Measurements from ENCODE around the gene DPP10. TPM values are rescaled to one million over a fixed set of nuclear protein-coding genes. Genes with fewer than 3 reads are reported as not detected.
"Not testable (repeated sequence)": the region's sequence is repeated elsewhere in the genome, so short reads cannot be mapped to it uniquely, and the experiment has no call there.

Gene DPP10
- total and polyA plus RNA-seq, 10 donors: 0.02 TPM; not detected in 9

GRCh38 chr2:114735126-114735525, 292.7 kb downstream of the DPP10 start:
- peaks cover 0 to 6% (median 0%) of the 10 kb centered on the region in 8 donors for H3K9me3 ChIP-seq
- intact Hi-C loops (cut with DNase I; ENCODE audit: low total_unique reads): no loop called here
- no peak for DNase-seq
- TF ChIP-seq POLR2A (IDR thresholded peaks at IDR 0.05) (no peak), POLR2AphosphoS5 (IDR thresholded peaks at IDR 0.05) (no peak), CTCF (IDR thresholded peaks at IDR 0.05 in 8 of 11, conservative IDR thresholded peaks at IDR 0.05 in 3 of 11) (no peak)
- no peaks in the 10 kb centered on the region for H3K36me3 ChIP-seq
- H3K4me1 ChIP-seq: no peaks in the 10 kb centered on the region
- 59 to 81% (median 72%) methylated on average over 3 of the region's 3 CpGs for WGBS, 5 donors
- no peak overlapping the region for H3K27ac ChIP-seq
- no peaks in the 10 kb centered on the region for H3K27me3 ChIP-seq (replicated peaks in 1 of 7)
- H3K4me3 ChIP-seq: no peak overlapping the region

GRCh38 chr2:114742245-114742644, 299.8 kb downstream of the DPP10 start:
- intact Hi-C loops (cut with DNase I; ENCODE audit: low total_unique reads): no loop called here
- TF ChIP-seq POLR2AphosphoS5 (IDR thresholded peaks at IDR 0.05): no peak
- TF ChIP-seq CTCF (IDR thresholded peaks at IDR 0.05 in 8 of 11, conservative IDR thresholded peaks at IDR 0.05 in 3 of 11): no peak
- no peak for TF ChIP-seq POLR2A (IDR thresholded peaks at IDR 0.05)
- no peak for DNase-seq
- Histone ChIP-seq H3K9me3 (peaks cover 0 to 6% (median 0%) of the 10 kb centered on the region in 8 donors), H3K27me3 (replicated peaks in 1 of 7) (no peaks in the 10 kb centered on the region), H3K27ac (no peak overlapping the region), H3K4me1 (no peaks in the 10 kb centered on the region), H3K4me3 (no peak overlapping the region), H3K36me3 (no peaks in the 10 kb centered on the region)
- WGBS, 5 donors: 60 to 79% (median 71%) methylated on average over 1 of the region's 1 CpG

GRCh38 chr2:114745700-114746099, 303.3 kb downstream of the DPP10 start:
- DNase-seq: no peak
- WGBS, 5 donors: 70 to 87% (median 84%) methylated on average over 2 of the region's 2 CpGs

GRCh38 chr2:114748175-114748574, 305.7 kb downstream of the DPP10 start:
- H3K36me3 ChIP-seq; H3K4me1 ChIP-seq; H3K9me3 ChIP-seq; DNase-seq; H3K27me3 ChIP-seq (replicated peaks in 1 of 7); H3K27ac ChIP-seq; intact Hi-C loops (cut with DNase I; ENCODE audit: low total_unique reads); H3K4me3 ChIP-seq: not testable (repeated sequence)
- 69 to 88% (median 75%) methylated on average over 3 to 5 of the region's 5 CpGs for WGBS, 5 donors

More at GRCh38 chr2:114745700-114746099, 303.3 kb downstream of the DPP10 start:
- intact Hi-C loops (cut with DNase I; ENCODE audit: low total_unique reads): no loop called here
- Histone ChIP-seq H3K36me3 (no peaks in the 10 kb centered on the region), H3K4me3 (no peak overlapping the region), H3K27ac (no peak overlapping the region), H3K27me3 (replicated peaks in 1 of 7) (no peaks in the 10 kb centered on the region), H3K9me3 (peaks cover 0 to 6% (median 0%) of the 10 kb centered on the region in 8 donors), H3K4me1 (no peaks in the 10 kb centered on the region)
- no peak for TF ChIP-seq POLR2A (IDR thresholded peaks at IDR 0.05)
- TF ChIP-seq POLR2AphosphoS5 (IDR thresholded peaks at IDR 0.05): no peak
- TF ChIP-seq CTCF (IDR thresholded peaks at IDR 0.05 in 8 of 11, conservative IDR thresholded peaks at IDR 0.05 in 3 of 11): no peak

GRCh38 chr2:114752425-114752824, 310.0 kb downstream of the DPP10 start:
- H3K27me3 ChIP-seq (replicated peaks in 1 of 7): no peaks in the 10 kb centered on the region
- no peak overlapping the region for H3K27ac ChIP-seq
- intact Hi-C loops (cut with DNase I; ENCODE audit: low total_unique reads): no loop called here
- 48 to 65% (median 55%) methylated on average over 4 of the region's 4 CpGs for WGBS, 5 donors
- H3K9me3 ChIP-seq: peaks cover 0 to 6% (median 0%) of the 10 kb centered on the region in 8 donors
- TF ChIP-seq POLR2A (IDR thresholded peaks at IDR 0.05): no peak
- H3K4me1 ChIP-seq: no peaks in the 10 kb centered on the region
- no peak overlapping the region for H3K4me3 ChIP-seq
- no peak for DNase-seq
- no peaks in the 10 kb centered on the region for H3K36me3 ChIP-seq
